VCaP (cell line): ENCODE measurements around the gene COL6A2.

Experiments used
- H3K27ac ChIP-seq: fragments of 450-650 bp; 2 replicates; pipeline ENCODE4 v1.5.1; 2017
- CTCF ChIP-seq: fragments of 450-650 bp; conservative IDR thresholded peaks from 2 replicates; pipeline ENCODE4 v1.5.1; 2017; ENCODE audit warnings: mild to moderate bottlenecking, moderate library complexity

Gene COL6A2

GRCh38 chr21:46110499-46111192, 12.7 kb downstream of the COL6A2 start:
- H3K27ac ChIP-seq = no peak overlapping the region

GRCh38 chr21:46111193-46111571, 13.3 kb downstream of the COL6A2 start:
- no peak overlapping the region for H3K27ac ChIP-seq
- TF ChIP-seq CTCF = no peak

More at GRCh38 chr21:46110499-46111192, 12.7 kb downstream of the COL6A2 start:
- no peak for TF ChIP-seq CTCF

- no peak for TF ChIP-seq CTCF
- no peak overlapping the region for H3K27ac ChIP-seq
Measured at GRCh38 chr21:46111857-46112724, 14.2 kb downstream of the COL6A2 start.

- H3K27ac ChIP-seq = no peak overlapping the region
- no peak for TF ChIP-seq CTCF
Measured at GRCh38 chr21:46112725-46113215, 14.9 kb downstream of the COL6A2 start.

GRCh38 chr21:46113497-46114176, 15.7 kb downstream of the COL6A2 start:
- no peak overlapping the region for H3K27ac ChIP-seq
- no peak for TF ChIP-seq CTCF

- TF ChIP-seq CTCF = no peak
- no peak overlapping the region for H3K27ac ChIP-seq
Measured at GRCh38 chr21:46114963-46115362, 17.1 kb downstream of the COL6A2 start.
